Fibroblast of pulmonary artery (primary cell): ENCODE measurements around the gene CTAGE8.
"Not testable (repeated sequence)": the region's sequence is repeated elsewhere in the genome, so short reads cannot be mapped to it uniquely, and the experiment has no call there.

ENCODE experiments used
- DNase-seq: peaks from one replicate; pipeline ENCODE4 v3.0.0-alpha.2; 2010; ENCODE audit warnings: low read depth
- H3K4me3 ChIP-seq: replicated peaks from 2 replicates; pipeline ENCODE4 v1.5.1; 2011; ENCODE audit warnings: low read depth, mild to moderate bottlenecking, control low read depth, low read length, moderate library complexity

The CTAGE8 gene

GRCh38 chr7:144269188-144269587 lies at the start of gene CTAGE8:
TSS of gene CTAGE8 (minus strand) at chr7:144269288. CDS start at chr7:144269250, 38 bp downstream.
- not testable (repeated sequence) for H3K4me3 ChIP-seq

GRCh38 chr7:144317537-144317936 lies 48.4 kb upstream of the CTAGE8 start:
- DNase-seq, H3K4me3 ChIP-seq: not testable (repeated sequence)

More at GRCh38 chr7:144269188-144269587, at the start of gene CTAGE8:
- DNase-seq: not testable (repeated sequence)

- not testable (repeated sequence) for H3K4me3 ChIP-seq, DNase-seq
These were observed 42.9 kb upstream of the CTAGE8 start, which contains the start of gene OR2A1 for GRCh38 chr7:144311872-144312469. TSS of gene OR2A1 (plus strand) at chr7:144312419. CDS start at chr7:144318125, 5,706 bp downstream.

- H3K4me3 ChIP-seq, DNase-seq: not testable (repeated sequence)
These were observed 42.1 kb upstream of the CTAGE8 start for GRCh38 chr7:144311218-144311617.

GRCh38 chr7:144309702-144310101 lies 40.6 kb upstream of the CTAGE8 start:
- not testable (repeated sequence) for DNase-seq, H3K4me3 ChIP-seq

GRCh38 chr7:144305156-144305555 lies 36.1 kb upstream of the CTAGE8 start:
- DNase-seq, H3K4me3 ChIP-seq: not testable (repeated sequence)

- H3K4me3 ChIP-seq, DNase-seq: not testable (repeated sequence)
These were observed 34.5 kb upstream of the CTAGE8 start for GRCh38 chr7:144303607-144304006.

- DNase-seq, H3K4me3 ChIP-seq: not testable (repeated sequence)
These were observed 33.7 kb upstream of the CTAGE8 start for GRCh38 chr7:144302578-144303303.

- not testable (repeated sequence) for DNase-seq, H3K4me3 ChIP-seq
These were observed 24.9 kb upstream of the CTAGE8 start for GRCh38 chr7:144293794-144294499.

- not testable (repeated sequence) for DNase-seq, H3K4me3 ChIP-seq
These were observed 23.5 kb upstream of the CTAGE8 start for GRCh38 chr7:144292384-144293161.

GRCh38 chr7:144291607-144292006 lies 22.5 kb upstream of the CTAGE8 start:
- not testable (repeated sequence) for H3K4me3 ChIP-seq, DNase-seq

- H3K4me3 ChIP-seq, DNase-seq: not testable (repeated sequence)
These were observed 18.2 kb upstream of the CTAGE8 start for GRCh38 chr7:144287171-144287784.

- not testable (repeated sequence) for H3K4me3 ChIP-seq
These were observed 14.6 kb upstream of the CTAGE8 start for GRCh38 chr7:144283716-144284115.

GRCh38 chr7:144282490-144282889 lies 13.4 kb upstream of the CTAGE8 start:
- H3K4me3 ChIP-seq, DNase-seq: not testable (repeated sequence)

More at GRCh38 chr7:144283716-144284115, 14.6 kb upstream of the CTAGE8 start:
- DNase-seq: not testable (repeated sequence)

GRCh38 chr7:144281981-144282380 lies 12.9 kb upstream of the CTAGE8 start:
- DNase-seq, H3K4me3 ChIP-seq: not testable (repeated sequence)

- not testable (repeated sequence) for DNase-seq, H3K4me3 ChIP-seq
These were observed 10.9 kb upstream of the CTAGE8 start for GRCh38 chr7:144280010-144280409.

- not testable (repeated sequence) for DNase-seq, H3K4me3 ChIP-seq
These were observed 6.2 kb upstream of the CTAGE8 start for GRCh38 chr7:144275281-144275680.

- not testable (repeated sequence) for DNase-seq, H3K4me3 ChIP-seq
These were observed 4.4 kb downstream of the CTAGE8 start, which contains the start of gene OR2A7 for GRCh38 chr7:144264692-144265091. TSS of gene OR2A7 (minus strand) at chr7:144264792. CDS start at chr7:144259628, 5,164 bp downstream.
